RKO (cell line): Measurements from ENCODE around the gene CCDC74B.
"Not testable (repeated sequence)": the region's sequence is repeated elsewhere in the genome, so short reads cannot be mapped to it uniquely, and the experiment has no call there.

Source experiments
- DNase-seq: peaks from one replicate; pipeline ENCODE4 v3.0.0-alpha.2; 2016; ENCODE audit warnings: low spot score

Gene CCDC74B

DNA sequence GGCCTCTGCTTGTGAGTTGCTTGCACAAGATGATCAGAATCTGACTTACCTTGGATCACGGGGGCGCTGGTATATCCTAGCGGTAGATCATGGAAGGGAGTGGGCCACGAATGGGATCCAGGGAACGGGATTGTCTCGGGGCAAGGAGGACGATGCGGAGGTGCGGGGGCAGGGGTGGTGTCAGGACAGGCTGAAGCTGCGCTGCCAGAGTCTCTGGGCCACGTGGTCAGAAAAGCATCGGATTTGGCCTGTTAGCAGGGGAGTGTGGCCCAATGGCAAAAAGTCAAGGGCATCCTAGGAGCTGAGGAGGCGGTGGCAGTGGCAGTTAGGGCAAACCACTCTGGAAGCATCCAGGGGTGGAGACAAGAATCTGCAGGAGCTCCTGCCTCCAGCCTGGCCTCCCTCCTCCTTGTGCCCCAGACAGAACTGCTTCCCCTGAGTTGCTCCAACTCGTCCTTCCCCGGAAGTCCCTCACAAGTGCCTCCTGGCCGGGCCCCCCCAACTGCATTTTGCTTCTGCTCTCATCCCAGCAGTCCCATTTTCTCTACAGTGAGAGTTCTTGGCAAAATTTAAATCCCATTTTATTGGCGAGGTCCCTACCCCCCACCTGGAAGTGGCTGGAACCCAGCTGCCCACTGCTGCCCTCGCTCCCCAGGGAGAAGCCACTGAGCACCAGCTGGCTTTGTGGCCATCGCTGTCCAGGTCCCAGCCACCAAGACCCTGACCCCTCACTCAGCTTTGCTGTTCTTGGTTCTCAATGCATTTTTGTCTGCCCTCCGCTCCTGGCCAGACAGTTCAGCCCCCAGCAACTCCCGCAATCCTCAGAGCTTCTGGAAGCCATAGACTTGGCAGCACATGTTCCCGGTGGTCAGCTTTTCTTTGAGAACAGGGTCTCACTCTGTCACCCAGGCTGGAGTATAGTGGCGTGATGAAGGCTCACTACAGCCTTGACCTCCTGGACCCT lies 5.6 kb upstream of the CCDC74B start:
- no peak for DNase-seq

DNA sequence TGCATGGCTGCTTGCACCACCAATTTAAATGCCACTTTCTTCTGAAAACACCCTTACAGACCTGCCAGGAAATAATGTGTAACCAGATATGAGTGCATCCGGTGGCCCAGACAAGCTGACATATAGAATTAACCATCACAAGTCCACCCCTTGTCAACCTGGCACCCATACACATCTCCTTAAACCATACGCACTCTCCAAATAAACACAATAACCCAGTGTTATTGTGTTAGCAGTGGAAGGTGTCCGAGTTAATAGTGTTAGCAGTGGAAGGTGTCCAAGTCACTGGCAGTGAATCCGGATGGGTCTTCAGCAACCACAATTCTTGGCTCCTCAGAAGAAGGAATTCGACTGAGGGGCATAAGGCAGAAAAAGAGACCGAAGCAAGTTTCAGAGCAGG lies 3.6 kb upstream of the CCDC74B start:
- DNase-seq, result not testable (repeated sequence)

DNA sequence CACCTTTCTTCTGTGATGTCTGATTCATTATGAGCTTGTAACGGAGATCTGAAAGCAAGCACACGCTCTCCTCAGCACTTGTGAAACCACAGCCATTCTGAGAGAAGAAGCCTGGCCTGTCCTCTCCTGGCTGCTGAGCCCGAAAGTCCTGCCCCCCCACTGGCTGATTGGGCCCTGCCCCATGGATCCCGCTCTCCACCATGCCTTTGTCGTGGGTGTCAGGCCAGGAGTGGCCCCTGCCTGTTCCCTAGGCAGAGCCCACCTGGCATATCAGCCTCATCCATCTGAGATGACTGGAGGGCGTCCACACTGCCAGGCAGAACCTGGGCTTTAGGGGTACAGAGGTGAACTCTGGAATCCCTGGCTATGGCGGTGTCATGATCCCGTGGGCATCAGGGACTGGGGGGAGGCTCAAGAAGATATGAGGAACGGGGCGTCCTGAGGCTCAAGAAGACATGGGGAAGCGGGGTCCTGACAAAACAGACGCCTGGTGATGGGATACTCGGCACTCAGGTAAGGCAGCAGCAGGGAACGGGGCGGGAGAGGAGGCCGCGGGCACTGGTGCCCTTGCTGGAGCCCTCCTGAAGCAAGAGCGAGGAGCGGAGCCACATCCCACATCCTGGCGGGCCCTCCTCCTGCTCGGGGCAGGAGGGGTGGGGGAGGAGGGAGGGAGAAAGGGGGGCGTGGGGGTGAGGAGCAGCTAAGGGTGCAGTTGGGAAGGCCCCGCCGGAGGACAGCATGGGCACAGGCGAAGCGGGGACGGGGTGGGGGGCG lies 1.5 kb downstream of the CCDC74B start:
- DNase-seq, result not testable (repeated sequence)

DNA sequence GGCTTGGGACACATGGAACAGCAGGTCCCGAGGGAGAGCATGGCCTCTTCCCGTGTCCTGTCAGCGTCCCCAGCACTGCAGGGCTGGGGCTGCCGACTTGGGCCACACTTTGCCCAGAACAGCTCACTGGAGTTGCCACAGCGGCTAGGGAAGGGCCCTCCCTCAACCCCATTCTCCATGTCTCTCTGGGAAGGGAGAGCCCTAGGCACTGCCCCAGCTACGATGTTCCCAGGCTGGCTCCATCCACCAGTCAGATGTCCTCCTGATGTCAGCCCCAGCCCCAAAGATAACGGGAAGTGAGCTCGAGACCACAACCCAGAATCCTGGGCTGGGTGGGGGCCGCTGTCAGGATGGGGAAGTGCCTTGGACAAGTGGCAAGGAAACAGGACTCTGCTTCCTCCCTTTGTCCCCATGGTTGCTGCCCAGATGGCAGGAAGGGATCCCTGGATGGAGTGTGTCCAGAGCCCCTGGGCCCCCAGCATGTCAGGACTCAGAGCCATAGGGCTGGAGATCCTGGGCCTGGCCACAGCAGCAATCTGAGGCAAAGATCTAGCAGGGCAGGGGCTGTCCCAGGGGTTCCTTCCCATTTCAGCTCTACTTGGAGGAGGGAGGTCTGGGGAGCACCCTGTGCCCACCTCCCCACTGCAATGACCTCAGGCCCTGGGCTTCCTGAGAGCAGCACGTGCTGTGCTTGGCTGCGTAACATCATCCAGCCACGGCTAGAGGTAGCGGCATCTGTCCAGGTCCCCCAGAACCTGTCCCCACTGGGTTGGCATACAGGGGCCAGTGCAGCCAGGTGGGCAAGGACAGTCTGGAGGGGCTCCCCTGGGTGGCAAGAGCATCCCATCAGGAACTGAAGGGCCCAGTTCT lies 2.3 kb downstream of the CCDC74B start:
- DNase-seq, result not testable (repeated sequence)

DNA sequence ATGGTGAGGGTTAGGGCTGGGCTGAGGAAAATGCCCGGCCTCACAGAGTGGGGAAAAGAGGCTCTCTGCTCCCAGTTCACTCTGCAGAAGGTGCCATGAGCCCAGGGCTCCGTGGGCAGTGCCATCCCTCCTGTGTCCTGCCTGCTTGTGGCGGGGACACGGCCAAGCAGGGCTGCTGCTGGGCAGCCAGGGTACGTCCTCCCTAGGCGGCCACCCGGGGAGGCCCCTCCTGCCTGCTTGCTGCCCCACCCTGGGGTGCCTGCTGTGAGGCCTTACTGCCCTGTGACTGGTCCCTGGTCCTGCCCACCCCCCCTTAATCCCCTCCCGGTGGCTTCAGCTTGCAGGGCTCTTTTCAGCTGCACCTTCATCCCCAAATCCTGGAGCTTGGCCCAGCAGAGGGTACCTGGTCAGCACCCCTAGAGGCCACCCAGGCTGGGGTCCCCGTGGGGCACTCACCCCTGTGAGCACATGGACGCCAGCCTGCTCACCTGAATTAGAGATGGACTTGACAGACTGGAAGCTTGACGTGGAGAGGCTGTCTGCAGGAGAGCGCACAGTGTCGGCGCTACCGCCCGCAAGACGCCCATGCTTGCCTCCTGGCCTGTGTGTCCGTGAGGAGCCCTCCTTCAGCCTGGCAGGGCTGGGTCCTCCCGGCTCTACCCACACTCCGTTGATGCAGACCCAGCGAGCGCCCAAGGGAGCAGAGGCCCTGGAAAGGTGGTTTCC lies 3.1 kb downstream of the CCDC74B start:
- not testable (repeated sequence) for DNase-seq

DNA sequence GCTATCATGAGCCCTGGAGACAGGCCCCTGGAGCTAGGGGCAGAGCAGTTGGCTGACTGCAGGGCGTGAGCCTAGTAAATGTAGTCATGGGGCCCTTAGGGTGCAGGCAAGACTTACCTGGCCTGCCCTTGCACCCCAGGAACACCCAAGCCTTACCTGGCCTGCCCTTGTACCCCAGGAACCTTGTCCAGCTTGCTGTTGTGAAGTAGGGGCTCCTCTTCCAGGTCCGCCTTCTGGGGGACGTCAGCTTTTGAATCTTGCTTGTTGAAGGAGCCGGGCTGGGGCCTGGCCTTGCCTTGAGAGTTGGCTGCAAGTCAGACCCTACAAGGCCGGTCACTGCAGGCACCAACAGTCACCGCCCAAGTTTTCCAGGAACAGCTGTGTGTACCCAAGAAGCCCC lies 3.9 kb downstream of the CCDC74B start:
- DNase-seq, result not testable (repeated sequence)

DNA sequence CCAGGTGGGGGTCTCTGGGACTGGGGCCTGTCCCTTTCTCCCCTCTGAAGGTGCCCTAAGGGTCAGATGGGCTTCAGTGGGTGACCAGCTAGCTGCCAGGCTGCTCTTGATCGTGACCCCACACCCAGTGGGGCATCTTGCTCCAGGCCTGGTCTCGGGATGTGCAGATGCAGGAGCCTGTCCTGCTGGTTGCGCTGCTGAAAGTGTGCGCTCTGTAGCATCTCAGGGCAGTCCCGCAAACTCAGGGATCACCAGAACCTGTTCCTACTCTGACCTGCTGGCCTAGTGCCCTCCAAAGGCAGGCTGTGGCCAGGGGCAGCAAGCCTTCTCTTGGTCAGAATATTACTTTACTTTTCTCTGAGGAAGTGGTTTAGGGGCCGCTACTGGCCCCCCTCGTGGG lies 4.4 kb downstream of the CCDC74B start:
- DNase-seq, result not testable (repeated sequence)

DNA sequence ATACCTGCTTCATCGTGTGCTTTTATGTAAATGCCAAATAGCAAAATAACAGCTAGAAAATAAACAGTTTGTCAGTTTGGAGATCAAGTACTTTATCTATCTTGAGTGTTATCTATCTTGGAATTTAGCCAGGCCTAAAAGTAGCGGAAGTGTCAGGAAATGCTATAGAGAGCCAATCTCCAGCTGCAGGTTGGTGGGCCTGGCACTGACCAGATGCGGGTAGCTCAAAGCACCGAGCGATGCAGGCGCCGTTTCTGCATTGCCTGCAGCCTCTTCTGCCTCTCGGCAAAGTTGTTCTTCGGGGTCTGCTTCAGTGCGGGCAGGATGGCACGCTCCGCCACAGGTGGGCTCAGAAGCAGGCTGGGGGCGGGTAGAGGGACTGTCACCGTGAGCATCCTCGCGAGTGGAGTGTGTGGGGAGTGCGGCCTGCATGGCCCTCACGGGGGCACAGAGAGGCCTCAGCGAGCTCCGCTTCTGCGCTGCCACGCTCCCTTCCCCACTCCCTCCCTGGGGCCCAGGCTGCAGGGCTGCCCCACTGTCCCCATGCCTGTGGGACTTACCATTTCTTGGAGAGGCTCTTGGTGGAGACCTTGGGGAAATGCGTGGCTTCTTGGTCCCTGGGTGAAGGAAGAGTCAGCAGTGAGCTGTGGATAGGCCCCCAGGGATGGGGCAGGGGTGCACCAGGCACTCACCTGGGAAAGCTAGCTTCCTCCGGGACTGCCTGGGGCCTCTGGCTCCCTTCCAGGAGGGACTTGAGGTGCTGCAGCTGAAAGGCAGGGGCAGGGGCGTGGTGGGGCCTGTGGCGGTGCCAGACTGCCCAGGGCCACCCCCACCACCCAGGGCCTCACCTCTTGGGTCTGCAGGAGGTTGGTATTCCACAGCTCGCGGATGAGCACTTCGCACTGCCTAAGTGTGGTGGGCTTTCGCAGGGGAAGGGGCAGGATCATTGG lies 5.3 kb downstream of the CCDC74B start:
- not testable (repeated sequence) for DNase-seq

DNA sequence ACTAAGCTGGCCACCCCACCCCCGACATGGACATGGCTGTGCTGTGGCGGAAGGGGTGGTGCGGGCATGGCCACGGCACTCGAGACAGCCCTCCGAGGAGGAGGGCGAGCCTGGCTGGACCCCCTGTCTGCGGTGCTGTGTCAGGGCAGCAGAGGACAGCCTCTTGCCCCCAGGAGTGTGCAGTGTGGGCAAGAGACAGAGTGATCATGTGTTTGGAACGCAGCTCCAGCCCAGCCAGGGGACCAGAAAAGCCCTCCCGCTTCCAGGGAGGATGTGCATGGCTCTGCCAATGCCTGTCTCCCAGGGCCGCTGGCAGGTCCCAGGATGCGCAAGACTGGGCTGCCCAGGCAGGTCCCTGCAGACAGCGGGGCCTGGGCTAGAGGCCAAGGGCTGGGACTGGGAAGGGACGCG lies 6.1 kb downstream of the CCDC74B start:
- not testable (repeated sequence) for DNase-seq

DNA sequence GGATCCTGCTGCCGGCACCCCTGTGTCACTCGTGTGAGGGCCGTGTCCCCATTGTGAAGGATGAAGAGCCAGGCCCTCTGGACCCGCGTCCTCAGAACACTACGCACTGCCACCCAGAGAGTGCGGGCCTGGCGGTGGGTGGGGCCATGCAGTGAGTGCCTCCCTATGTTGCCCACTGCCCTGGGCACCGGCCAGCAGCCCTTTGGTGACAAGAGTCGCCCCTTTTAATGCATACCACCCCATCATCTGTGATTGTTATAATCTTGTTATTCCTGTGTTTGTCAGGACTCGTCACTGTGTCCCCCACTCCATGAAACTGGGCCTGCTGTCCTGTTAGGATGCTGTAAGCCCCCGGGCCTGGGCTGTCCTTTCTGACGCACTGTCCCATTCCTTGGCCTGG lies 6.6 kb downstream of the CCDC74B start:
- not testable (repeated sequence) for DNase-seq

DNA sequence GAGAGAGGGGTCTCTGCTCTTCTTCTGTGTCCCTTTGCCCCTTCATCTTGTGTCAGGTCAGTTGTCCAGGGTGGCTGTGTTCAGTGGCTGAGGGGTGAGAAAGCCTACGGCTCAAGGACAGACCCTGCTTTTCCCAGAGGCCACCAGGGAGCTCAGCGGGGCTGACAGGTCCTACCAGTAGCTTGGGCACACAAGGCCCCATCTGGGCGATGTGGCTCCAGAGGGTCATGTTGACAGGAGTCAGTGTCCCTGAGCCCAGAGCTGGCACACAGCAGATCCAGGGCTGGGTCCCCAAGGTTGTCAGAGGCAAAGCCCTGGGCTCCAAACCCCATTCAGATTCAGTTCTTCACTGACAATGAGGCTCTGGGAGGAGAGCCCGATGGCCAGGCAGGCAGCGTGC lies 7.8 kb downstream of the CCDC74B start:
- not testable (repeated sequence) for DNase-seq

- not testable (repeated sequence) for DNase-seq
Measured at GRCh38 chr2:130136546-130136945, 8.4 kb downstream of the CCDC74B start.

GRCh38 chr2:130135692-130136541 lies 9.0 kb downstream of the CCDC74B start:
- DNase-seq, result no peak

DNA sequence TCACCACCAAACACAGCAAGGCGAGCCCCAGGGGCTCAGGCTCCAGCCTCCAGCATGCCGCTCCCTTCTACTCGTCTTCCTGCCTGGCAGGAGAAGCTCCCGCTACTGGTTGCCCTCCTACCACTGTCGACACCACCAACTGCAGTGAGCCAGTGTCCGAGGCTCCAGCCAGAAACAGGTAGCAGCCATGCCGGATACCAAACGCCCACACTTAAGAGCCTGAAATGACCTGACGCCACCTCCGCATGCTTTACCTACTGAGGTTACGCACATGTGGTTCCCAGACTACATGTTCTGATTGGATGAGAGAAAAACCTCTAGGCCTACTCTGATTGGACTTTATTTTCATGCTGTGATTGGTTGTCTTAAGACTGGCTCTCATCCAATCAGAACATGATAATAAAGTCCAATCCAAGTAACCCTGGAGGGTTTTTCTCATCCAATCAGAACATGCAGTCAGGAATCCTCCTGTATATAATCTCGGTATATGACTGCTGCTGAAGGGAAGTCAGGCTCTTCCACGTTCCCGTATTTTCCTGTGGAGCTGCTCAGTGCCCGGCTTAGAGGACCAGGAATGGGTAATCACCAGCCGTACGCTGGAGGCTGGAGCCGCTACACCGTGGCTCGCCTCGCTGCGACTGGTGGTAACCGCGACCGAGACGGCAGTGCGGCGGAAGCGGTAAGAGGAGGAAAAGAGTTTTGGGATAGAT lies 15.6 kb downstream of the CCDC74B start, which contains the start of gene POTEF:
TSS of gene POTEF (minus strand) at position 103 of the 710 bp plus-strand sequence. CDS start 8,707 bp downstream, outside the sequence.
- not testable (repeated sequence) for DNase-seq

DNA sequence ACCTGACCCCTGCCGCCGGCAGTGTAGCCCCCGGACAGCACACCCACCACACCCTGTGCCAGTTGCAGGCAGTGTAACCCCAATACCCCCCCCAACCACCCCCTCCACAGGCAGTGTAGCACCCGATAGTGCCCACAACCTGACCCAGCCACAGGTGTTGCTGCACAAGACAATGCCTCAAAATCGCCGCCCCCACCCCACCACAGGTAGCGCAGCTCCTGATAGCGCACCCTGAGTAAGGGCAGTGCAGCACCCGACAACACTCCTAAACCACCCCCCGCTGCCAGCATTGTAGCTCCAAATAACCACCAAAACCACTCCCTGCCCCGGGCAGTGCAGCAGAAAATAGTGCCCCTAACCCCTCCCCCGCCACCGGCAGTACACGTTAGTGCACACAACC lies 16.4 kb downstream of the CCDC74B start:
- DNase-seq, result not testable (repeated sequence)

DNA sequence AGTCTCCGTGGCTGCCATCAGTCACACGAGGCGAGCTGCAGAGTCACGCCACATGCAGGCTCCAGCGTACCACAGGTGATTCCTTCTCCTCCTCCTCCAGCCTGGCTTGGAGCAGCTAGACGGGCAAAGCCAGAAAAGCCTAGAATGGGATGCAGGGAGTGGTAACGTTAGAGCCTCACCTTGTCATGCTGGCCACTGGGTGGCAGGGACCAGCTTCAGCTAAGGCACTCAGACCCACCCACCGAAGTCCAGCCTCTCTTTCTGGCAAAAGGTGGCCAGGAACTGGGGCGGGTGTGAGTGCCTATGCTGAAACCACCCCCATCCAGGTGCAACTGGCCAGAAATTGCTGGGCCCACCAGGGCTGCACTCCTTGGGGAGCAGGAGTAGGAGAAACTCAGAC lies 17.2 kb downstream of the CCDC74B start:
- DNase-seq, result not testable (repeated sequence)

GRCh38 chr2:130120924-130121323 lies 24.0 kb downstream of the CCDC74B start:
- not testable (repeated sequence) for DNase-seq
